GM18909 (cell line): Measurements from ENCODE around the gene FBP1.

Experiments used
- ATAC-seq: cut with Tn5 transposase; IDR thresholded peaks from one replicate; pipeline ENCODE4 v1.9.1; 2021; ENCODE audit warnings: mild to moderate bottlenecking; ENCODE audit not compliant: unreplicated experiment, poor library complexity

Gene FBP1

GRCh38 chr9:94657021-94657725 is 17.9 kb upstream of the FBP1 start:
- ATAC-seq, result no peak

- peak; percentile 96 for ATAC-seq
Observed at GRCh38 chr9:94656200-94656599, 16.9 kb upstream of the FBP1 start.

- no peak for ATAC-seq
Observed at GRCh38 chr9:94655739-94656138, 16.4 kb upstream of the FBP1 start.

DNA sequence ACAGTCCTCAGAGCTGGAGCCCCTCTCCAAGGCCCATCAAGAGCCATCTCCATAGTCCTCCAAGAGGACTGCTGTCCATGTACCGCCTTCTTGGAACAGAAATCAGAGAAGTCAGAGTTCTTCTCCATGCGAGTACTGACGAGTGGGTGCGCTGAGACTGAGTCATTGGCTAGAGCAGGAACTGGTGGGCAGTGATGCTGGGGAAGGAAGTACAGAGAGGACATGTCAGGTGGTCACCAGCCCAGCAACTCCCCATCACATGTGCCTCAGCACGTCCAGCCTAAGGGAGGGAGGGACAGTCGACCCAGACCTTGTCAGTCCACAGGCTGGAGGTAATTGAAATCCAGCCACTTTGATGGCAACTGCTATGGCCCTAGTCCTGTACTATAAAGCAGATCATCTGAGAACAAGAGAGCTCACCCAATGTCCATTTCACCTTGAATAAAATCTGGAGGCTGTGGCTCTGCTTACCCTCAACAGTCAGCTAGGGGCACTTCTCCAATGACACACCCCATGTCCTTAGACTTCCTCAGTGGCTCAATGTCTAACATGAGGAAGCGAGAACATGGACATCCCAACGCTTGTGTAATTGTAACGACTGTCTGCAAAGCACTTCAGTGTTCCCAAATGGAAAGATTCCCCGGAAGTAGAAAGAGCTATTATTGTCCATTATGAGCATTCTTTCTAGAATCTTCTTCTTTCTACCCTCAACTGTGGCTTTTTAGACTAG is 15.0 kb upstream of the FBP1 start:
- ATAC-seq, result no peak

DNA sequence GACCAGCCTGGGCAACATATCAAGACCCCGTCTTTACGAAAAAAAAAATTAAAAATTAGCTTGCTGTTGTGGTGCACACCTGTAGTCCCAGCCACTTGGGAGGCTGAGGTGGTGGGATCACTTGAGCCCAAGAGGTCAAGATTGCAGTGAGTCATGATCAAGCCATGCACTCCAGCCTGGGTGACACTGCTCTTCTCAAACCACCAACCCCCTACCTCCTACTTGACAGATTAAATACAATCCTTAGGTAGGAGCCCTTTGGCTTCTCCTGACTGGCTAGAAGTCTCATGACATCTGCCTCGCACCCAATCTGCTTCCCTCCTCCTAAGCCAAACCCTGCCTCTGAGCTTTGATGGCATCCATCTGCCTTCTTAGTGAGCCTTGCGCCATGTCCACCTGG is 11.6 kb upstream of the FBP1 start:
- ATAC-seq, result no peak

DNA sequence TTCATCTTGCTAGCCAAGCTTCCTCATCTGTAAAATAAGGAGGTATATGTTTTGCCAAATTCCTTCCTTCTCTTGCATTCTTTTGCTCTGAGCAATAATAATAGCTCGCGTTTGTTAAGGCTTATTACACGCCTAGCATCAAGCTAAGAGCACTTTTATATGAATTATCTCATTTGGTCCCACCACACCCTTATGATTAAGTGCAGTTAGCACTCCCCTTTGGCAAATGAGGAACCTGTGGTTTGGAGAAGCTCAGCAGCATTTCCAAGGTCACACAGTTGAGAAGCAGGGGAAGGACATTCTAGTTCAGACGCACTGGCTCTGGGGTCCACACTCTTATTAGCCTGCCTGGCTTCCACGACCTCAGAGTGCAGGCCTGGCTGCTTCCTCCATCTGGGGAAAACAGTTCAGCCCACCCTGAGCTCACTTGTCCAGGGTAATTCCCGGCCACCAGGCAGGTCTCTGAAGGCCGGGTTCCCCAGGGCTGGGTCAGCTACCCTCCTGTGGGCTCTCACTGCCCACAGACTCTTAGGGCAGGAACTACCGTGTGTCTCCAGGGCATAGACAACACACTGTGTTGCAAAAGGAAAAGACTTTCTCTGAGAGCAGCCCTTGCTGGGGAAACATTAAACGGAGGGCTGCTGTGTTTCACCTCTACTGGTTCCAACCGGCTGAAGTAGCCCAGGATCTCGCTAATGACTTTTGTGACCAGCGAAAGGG is 9.9 kb upstream of the FBP1 start:
- ATAC-seq, result no peak

DNA sequence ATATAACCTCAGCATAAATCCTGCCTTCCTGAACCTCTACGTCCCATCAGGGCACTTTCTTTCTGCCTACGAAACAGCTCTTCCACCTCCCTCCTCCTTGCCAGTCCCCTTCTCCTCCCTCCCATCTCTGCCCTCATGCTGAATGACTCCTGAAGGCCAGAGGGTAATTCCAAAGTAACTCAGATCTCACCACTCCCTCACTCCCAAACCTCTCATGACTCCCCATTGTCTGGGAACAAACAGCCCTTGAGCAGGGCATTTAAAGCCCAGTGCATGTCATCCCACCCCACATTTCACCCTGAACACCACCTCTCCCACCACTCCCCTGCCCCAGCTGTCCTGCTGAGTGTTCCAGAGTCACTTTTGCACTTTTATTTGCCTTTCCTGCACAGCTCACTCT is 8.9 kb upstream of the FBP1 start:
- no peak for ATAC-seq

DNA sequence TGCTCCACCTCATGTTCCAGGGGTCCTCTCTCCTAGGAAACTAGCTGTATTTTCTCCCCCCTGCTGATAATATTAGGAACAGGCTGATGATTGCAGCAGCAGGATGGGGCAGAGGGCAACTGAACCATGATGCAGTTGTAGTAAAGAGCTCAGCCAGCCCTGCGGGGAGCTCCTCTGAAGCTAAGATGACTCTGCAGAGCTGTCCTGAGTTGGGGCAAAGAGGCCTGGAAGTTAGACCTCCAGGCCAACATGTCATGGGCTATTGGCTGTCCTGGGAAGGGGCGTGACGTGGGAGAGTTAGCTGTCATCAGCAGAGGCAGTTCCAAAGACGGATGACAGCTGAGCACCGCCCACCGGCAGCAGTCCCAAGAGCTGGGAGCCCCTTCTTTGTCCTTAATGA is 6.6 kb upstream of the FBP1 start:
- ATAC-seq, result no peak

DNA sequence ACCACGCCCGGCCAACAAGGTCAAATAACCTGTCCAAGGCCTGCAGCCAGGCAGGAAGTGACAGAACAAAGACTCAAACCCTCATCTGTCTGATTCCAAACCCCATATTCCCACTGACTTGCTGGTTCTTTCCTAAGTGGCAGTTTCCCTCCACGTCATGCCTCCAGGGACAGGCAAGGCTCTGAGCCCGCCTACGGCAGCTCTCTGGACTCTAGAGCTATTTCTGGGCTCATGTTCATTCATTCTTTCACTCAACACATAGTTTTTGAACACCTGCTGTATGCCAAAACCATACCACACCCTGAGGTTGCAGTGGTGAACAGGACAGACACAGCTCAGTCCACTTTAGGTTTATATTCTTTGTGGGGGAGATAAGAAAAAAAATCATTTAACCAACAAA is 5.2 kb upstream of the FBP1 start:
- no peak for ATAC-seq

- no peak for ATAC-seq
Observed at GRCh38 chr9:94643741-94644140, 4.4 kb upstream of the FBP1 start.

DNA sequence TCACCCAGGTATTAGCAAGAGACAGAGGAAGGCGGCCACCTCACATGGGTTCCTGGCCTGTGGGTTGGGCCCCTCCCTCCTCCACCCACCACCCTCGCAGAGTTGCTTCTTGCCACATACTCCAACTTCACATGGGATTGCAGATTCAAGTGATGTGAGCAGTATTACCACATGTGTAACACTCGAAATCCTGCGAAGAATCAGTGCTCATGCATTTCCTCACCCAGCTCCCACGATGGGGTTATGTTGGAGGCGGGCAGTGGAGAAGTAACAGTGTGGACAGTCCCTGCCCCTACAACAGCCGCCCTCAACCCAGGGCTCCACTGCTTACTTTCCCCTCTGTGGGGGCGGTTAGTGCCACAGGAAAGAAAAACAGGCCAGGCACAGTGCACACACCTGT is 3.9 kb upstream of the FBP1 start:
- no peak for ATAC-seq

- no peak for ATAC-seq
Observed at GRCh38 chr9:94642501-94642900, 3.2 kb upstream of the FBP1 start.

DNA sequence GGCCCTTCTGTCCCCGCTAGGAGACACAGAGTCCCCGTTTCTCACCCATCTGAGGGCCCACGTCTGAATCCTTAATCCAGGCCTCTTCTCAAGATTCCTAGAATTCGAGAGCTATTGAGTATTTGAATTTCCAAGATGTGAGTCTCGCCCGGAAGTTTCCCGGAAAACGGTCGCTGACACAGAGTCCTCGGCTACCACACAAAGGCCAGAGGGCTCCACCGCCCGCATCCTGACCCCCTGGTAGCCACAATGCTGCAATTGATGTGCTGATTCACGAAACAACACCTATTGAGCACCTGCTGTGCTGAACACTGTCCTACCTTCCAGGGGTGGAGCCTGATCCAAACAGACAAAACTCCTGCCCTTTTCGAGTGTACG is 670 bp upstream of the FBP1 start:
- no peak for ATAC-seq

- peak; percentile 20 for ATAC-seq
Observed at GRCh38 chr9:94638335-94639060, 820 bp downstream of the FBP1 start.

- ATAC-seq, result no peak
Observed at GRCh38 chr9:94632737-94633136, 6.6 kb downstream of the FBP1 start.

DNA sequence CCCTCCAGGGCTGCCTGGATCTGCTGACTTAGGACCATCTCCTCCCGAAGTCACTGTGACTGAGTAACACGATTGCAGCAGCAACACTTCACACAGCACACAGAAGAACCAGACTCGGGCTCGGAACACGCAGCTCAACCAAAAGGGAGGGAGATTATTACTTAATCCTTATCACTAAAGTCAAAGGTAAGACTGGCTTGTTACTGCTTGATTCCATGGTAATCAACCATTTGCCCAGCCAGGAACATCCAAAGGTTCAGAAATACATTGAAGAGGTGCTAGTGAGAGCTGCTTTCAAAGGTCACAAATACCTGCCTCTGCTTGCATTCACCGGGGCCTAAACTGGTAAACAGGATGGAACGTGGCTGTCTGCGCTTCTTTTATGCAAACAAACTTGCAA is 7.7 kb downstream of the FBP1 start:
- no peak for ATAC-seq

GRCh38 chr9:94630833-94631232 is 8.5 kb downstream of the FBP1 start:
- ATAC-seq, result no peak

- ATAC-seq, result no peak
Observed at GRCh38 chr9:94630281-94630680, 9.0 kb downstream of the FBP1 start.

DNA sequence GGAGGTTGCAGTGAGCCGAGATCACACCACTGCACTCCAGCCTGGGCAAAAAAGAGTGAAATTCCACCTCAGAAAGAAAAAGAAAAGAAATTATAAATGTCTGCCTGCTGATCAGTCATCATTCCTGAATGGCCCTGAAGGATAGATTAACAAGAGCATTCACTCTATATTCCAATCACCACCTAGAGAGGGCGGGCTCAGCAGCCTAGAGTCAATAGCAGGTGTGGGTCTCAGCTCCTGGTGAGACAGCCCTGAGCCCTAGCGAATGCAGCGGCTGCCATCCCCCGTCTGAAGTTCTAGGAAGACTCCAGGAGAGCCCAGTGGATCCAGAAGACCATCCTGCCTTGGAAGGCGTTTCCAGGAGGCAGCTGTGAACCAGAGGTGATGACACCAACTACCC is 12.0 kb downstream of the FBP1 start:
- no peak for ATAC-seq

- no peak for ATAC-seq
Observed at GRCh38 chr9:94625835-94626234, 13.5 kb downstream of the FBP1 start.

DNA sequence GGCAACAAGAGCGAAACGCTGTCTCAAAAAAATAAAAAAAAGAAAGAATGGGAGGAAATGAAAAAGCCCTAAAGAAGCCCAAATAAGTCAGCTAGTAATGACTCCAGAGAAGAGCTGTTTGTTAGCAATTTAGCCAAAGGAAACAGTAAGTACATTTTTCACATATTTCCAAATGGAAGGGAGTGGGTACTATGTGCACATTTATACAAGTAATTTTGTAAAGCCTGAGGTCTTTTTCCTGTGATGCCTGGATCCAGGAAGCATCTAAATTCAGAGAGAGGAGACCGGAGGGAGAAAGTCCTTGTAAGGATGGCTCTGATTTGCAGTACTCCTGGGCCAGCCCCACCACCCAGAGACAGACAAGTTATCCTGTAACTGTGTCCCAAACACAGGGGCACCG is 14.7 kb downstream of the FBP1 start:
- ATAC-seq, result no peak
